Fibroblast of peridontal ligament (primary cell): ENCODE measurements around the gene MIPEP.
"Not testable (repeated sequence)": the region's sequence is repeated elsewhere in the genome, so short reads cannot be mapped to it uniquely, and the experiment has no call there.

Source experiments
- DNase-seq: peaks from one replicate; pipeline ENCODE4 v3.0.0-alpha.2; 2010; ENCODE audit errors: extremely low read depth

The MIPEP gene

GRCh38 chr13:23776698-23777574 is 112.3 kb downstream of the MIPEP start:
- DNase-seq: no peak

GRCh38 chr13:23772717-23773116 is 116.5 kb downstream of the MIPEP start:
- no peak for DNase-seq

DNA sequence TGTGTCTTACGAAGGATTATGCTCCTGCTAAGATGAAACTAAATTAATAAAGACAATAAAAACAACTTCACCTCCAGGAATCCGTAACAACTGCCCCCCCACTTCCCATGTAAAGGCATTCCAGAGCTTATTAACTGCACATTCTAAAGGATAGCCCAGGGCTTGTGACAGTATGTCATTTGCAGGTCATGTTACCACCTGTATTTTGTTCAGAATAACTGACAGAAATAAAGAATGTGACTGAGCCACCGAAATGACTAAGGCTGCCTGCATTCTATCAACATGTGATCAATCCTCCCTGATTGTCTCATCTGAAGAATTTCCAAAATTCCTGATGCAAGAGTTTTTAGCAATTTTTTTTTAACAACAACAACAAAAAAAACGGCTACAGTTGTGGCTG is 117.2 kb downstream of the MIPEP start:
- DNase-seq: no peak

GRCh38 chr13:23771552-23771951 is 117.6 kb downstream of the MIPEP start:
- no peak for DNase-seq

DNA sequence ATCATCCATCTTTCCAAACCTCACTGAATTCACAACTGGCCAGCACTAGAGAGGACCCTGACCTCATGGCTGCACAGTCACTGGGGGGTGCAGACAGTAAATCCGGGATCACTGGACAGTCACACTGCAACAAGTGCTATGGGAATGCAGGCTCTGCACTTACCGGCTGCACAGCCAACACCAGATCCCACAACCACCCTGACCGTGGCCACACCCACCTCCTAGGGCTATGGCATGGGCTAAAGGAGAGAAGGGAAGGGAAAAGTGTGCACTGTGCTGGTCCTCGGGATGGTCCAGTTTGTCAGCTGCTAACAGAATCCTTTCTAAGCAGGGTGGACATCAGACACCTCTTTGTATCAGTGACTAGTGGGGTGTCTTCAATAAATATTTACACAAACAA is 118.2 kb downstream of the MIPEP start:
- DNase-seq: no peak

GRCh38 chr13:23770428-23770827 is 118.8 kb downstream of the MIPEP start:
- DNase-seq: no peak

GRCh38 chr13:23769401-23769800 is 119.8 kb downstream of the MIPEP start:
- DNase-seq: no peak

DNA sequence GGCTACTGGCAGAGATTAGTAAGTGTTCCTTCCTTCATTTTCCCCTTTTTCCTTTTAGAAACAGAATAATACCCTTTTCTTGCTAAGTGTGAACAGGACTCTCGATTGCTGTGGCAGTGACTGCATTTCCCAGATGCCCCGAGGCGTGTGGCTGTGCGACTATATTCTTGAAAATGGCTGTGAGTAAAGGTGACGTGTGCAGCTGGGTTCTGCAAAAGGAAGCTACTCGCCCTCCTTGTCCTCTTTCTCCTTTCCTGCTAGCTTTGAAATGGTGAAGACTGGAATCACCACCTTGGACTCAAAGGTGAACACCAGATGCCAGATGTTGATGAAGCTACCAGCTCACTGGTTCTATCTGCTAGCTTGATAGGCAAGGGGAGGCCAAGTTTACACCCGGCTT is 121.4 kb downstream of the MIPEP start:
- DNase-seq: no peak

DNA sequence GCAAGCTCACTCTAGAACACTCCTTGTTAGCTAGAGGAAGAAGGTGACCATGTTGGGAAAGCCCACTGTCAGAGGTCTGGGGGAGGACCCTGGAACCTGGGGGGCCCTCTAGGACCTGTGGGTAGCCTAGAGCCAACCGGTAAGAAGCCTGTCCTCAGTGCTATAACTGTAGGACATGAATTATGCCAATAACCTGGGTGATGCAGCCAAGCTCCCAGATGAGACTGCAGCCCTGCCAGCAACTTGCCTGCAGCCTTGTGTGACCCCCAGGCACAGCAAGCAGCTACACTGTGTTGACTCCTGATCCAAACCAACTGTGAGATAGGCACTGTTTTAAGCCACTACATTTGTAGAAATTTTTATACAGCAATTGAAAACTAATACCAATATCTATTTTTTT is 122.3 kb downstream of the MIPEP start:
- DNase-seq: no peak

DNA sequence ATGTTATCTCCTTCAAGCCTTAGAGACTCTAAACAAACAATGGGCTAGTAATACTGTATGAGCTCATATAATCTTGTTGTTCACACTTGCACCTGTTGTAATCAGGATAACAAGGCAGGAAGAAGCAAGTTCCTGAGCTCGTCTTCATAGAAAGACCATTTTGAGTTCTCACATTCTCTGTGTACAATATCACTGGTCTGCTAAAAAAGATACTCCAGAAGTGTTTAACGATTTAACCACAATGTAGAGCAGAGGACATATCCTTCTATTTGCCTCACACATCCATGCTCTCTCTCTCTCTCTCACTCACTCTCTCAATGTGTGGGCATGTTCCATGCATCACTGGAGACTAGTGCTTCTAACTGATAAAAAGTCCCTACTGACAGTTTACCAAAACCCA is 122.9 kb downstream of the MIPEP start:
- no peak for DNase-seq

DNA sequence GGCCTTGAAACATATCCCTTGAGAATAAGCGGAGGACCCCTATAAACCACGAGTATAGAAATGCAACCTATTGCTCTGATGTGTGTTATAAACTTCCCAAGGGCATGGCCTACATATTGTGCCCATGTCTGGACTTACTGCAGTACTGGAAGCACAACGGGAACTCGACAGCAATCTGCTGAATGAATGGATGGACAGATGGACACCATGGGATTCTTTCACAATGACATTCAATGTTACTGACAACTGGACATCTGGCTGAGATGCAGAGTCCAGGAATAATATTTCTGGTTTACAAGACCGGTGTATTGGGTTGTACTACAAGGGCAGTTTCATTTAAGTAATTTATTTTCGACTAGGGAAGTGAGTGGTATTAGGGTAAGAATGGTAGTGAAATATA is 123.7 kb downstream of the MIPEP start:
- DNase-seq: no peak

GRCh38 chr13:23763318-23763717 is 125.9 kb downstream of the MIPEP start:
- peak; percentile 34 for DNase-seq

DNA sequence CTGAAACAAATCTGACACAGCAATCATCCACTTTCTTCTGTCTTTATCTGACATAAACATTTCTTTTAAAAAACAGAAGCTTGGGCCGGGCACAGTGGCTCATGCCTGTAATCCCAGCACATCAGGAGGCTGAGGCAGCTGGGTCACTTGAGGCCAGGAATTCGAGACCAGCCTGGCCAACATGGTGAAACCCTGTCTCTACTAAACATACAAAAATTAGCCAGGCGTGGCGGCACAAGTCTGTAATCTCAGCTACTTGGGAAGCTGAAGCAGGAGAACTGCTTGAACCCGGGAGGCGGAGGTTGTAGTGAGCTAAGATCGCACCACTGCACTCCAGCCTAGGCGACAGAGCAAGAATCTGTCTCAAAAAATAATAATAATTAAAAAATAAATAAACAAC is 127.4 kb downstream of the MIPEP start:
- not testable (repeated sequence) for DNase-seq

DNA sequence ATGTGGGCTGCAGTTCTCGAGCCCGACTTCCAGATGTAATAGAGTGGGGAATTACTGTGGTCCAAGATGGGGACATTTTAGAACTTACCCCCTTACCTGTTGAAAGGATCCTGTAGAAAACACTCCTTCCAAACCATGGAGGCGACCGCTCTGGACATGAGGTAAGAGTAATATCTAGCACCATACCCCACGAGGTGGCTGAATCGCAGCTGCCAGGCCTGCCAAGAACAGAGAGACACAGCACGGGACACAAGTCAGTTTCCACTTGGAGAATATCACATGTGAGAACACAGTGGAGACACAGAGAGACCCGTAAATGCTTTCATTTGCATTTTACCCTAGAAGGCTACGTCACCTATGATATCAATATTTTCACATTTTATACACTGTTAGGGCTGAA is 129.2 kb downstream of the MIPEP start:
- no peak for DNase-seq

DNA sequence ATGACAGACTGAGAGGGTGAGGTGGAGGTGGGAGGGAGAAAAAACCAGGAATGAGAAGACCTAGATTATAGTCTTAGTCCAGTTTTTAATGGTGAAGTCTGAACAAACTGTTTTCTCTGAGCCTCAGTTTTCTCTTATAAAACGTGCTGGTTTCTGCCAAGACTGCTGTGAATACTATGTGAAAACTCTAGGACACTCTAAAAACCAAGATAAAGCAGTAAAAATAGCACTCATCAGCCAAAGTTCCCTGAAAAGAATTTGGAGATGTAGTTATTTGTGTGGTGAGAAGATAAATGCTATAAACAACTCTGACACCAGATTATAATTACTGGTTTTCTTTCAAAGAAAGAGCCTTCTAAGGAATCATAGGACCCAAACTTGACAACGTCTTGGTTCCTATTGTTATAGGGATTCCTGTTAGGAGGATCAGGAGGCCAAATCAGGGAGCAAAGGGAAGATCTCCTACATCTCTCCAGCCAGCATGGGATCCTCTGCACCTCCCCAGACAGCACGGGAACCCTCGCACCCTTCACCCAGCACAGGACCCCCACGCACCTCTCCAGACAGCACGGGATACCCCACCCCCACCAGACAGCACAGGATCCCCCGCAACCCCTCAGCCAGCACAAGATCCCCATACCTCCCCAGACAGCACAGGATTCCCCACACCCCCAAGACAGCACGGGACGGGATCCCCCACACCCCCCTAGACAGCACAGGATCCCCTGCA is 130.2 kb downstream of the MIPEP start:
- no peak for DNase-seq

- DNase-seq: no peak
Measured at GRCh38 chr13:23754997-23755396, 134.2 kb downstream of the MIPEP start.

DNA sequence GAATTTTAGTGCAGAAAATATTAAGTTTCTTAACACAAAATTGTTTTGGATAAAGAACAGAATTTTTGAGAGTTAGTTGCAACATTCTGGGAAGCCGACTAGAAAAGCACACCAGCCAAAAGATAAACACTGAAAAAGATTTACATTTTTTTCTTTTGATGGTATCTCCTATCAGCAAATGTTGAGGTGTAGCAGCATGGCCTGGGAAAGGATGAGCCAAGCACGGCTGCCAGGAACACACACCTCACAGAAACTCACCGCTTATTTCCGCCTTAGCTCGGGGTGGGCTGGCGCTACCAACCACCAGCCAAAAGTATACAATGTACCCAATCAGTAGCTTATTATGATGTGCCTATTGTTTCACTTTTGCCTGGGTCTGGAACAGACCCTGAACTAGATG is 134.7 kb downstream of the MIPEP start:
- peak; percentile 61 for DNase-seq

- DNase-seq: peak; percentile 50
Measured at GRCh38 chr13:23753458-23753857, 135.7 kb downstream of the MIPEP start.

DNA sequence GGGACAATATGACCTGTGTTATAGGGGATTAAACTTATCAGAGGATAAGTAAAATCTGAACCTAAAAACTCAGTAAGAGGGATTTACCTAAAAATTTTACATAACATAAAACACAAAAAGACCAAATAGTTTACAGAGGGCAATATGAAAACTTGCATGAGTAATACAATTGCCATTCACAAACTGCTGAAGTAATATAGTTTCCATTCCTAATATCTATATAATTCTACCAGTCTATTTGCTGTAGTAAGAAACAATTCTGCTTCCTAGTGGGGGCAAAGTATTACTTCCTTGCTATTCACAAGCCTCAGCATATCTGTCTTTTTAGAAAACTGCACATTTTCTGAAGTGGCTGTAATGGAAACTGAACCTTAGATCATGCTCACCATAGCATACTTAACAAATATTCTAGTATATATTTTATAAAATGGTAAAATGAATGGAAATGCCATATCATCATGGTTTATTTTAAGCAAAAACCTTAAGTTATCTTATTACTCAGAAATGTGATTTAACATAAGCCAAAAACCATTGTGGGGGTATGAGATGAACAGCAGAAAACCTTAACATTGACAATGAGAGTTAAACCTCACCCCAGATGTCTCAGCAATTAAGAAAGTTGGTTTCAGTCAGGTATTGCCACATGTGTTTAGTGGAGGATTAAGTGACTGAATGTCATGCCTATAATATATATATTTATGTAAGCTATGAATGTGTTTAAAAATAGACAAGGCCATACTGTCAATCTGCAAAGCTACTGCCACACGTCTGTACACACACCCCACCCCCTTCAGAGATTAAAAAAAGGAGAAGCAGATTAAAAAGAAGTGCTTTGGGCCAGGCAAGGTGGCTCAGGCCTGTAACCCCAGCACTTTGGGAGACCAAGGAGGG is 136.8 kb downstream of the MIPEP start:
- DNase-seq: peak; percentile 37

- DNase-seq: no peak
Measured at GRCh38 chr13:23751195-23751594, 138.0 kb downstream of the MIPEP start.

- no peak for DNase-seq
Measured at GRCh38 chr13:23750383-23751121, 138.6 kb downstream of the MIPEP start.
